HepG2 (cell line): ENCODE data around the gene DOCK11. TPM values are rescaled to one million over a fixed set of nuclear protein-coding genes. Genes with fewer than 3 reads are reported as not detected.
"Not testable (repeated sequence)": the region's sequence is repeated elsewhere in the genome, so short reads cannot be mapped to it uniquely, and the experiment has no call there.

Source experiments
- ATAC-seq: fragments of 200-7000 bp; cut with Tn5 transposase; 3 replicates; pipeline ENCODE4 v1.9.1; 2020; ENCODE audit warnings: mild to moderate bottlenecking, moderate library complexity
- BruUV-seq: library from RNA; stranded (reverse); fragments of 400-500 nt; replicated peaks from 2 replicates; lab custom pipeline; 2021; lab: Mats Ljungman, UMichigan
- CTCF ChIA-PET: fragments of 300-600 bp; formaldehyde crosslinking; extraction: SDS; loops from one replicate; lab custom pipeline; 2021; ENCODE audit warnings: low total read pairs, inconsistent platforms, low intra/inter-chr PET ratio; lab: Yijun Ruan, JAX
- POLR2A ChIA-PET: fragments of 350-600 bp; sonication (Branson Sonifier 250); formaldehyde crosslinking; loops from one replicate; lab custom pipeline; 2020; ENCODE audit warnings: antibody characterized with exemption, inconsistent platforms; lab: Yijun Ruan, JAX
- DNase-seq: peaks from one replicate; pipeline ENCODE4 v3.0.0-alpha.2; 2015; ENCODE audit warnings: low spot score
- FAIRE-seq: peaks from 3 replicates; lab custom pipeline; 2011; peaks lifted over from hg19 to GRCh38; lab: Jason Lieb, UNC
- H2AFZ ChIP-seq: one replicate; pipeline ENCODE4 v1.6.1; 2011; ENCODE audit warnings: low read length, inconsistent platforms
- H3K27ac ChIP-seq: fragments of 300-600 bp; 3 replicates; pipeline ENCODE4 v1.8.0; 2011; ENCODE audit warnings: mixed run types, mild to moderate bottlenecking, mixed read lengths, low read length, inconsistent platforms; ENCODE audit not compliant: insufficient read depth; ENCODE audit errors: extremely low read length
- H3K27me3 ChIP-seq, 2 experiments: fragments of 200-600 bp in 1 of 2; 2 replicates in 1 of 2; 3 replicates in 1 of 2; pipeline versions ENCODE4 v1.6.0 to v1.8.0; 2011; ENCODE audit warnings: low read length in 2 of 2, mild to moderate bottlenecking in 2 of 2, moderate library complexity in 2 of 2, inconsistent platforms in 1 of 2; ENCODE audit not compliant: insufficient read depth in 2 of 2, control insufficient read depth in 1 of 2
- H3K36me3 ChIP-seq, 2 experiments: fragments of 200-600 bp in 1 of 2; replicated peaks in 1 of 2; 2 replicates in 1 of 2; 3 replicates in 1 of 2; pipeline versions ENCODE4 v1.5.1 to v1.8.0; 2011; ENCODE audit warnings: low read length in 2 of 2, inconsistent platforms in 1 of 2; ENCODE audit not compliant: insufficient read depth in 2 of 2, control insufficient read depth in 1 of 2
- H3K4me1 ChIP-seq: 2 replicates; pipeline ENCODE4 v1.5.1; 2012; ENCODE audit warnings: low read length, inconsistent platforms; ENCODE audit not compliant: insufficient read depth
- H3K4me2 ChIP-seq: 2 replicates; pipeline ENCODE4 v1.6.0; 2011; ENCODE audit warnings: low read depth, low read length, inconsistent platforms
- H3K4me3 ChIP-seq, 3 experiments: fragments of 200-600 bp in 1 of 3; sonication (generic), shearing (Covaris generic) in 1 of 3; replicated peaks in 1 of 3; 2 replicates each; pipeline ENCODE4 v1.5.1; 2011 to 2016; ENCODE audit warnings: low read length in 3 of 3, inconsistent platforms in 2 of 3, low read depth in 2 of 3, mild to moderate bottlenecking in 2 of 3, control low read depth in 1 of 3, mixed read lengths in 1 of 3; ENCODE audit not compliant: insufficient read depth in 1 of 3
- H3K79me2 ChIP-seq: one replicate; pipeline ENCODE4 v1.6.1; 2011; ENCODE audit warnings: low read length, inconsistent platforms; ENCODE audit not compliant: insufficient read depth
- H3K9ac ChIP-seq: 2 replicates; pipeline ENCODE4 v1.6.0; 2011; ENCODE audit warnings: mild to moderate bottlenecking, low read depth, low read length, inconsistent platforms; ENCODE audit not compliant: insufficient read depth
- H3K9me3 ChIP-seq: 2 replicates; pipeline ENCODE4 v1.5.1; 2012; ENCODE audit warnings: mild to moderate bottlenecking, low read length
- H4K20me1 ChIP-seq: 2 replicates; pipeline ENCODE4 v1.6.0; 2011; ENCODE audit warnings: inconsistent platforms, mild to moderate bottlenecking, low read length, moderate library complexity; ENCODE audit not compliant: insufficient read depth
- DNMT1 ChIP-seq: sonication (generic); formaldehyde crosslinking; IDR thresholded peaks from 2 replicates; pipeline ENCODE4 v1.5.1; 2020; ENCODE audit warnings: mild to moderate bottlenecking, missing genetic modification reagents
- DNMT3B ChIP-seq: conservative IDR thresholded peaks from 2 replicates; pipeline ENCODE4 v1.6.1; 2016; ENCODE audit warnings: missing biosample characterization, control low read depth
- GFI1 ChIP-seq: sonication (generic); formaldehyde crosslinking; IDR thresholded peaks from 2 replicates; pipeline ENCODE4 v1.5.0; 2020; ENCODE audit warnings: missing genetic modification reagents, mild to moderate bottlenecking, borderline replicate concordance
- GTF2F1 ChIP-seq: fragments of 150-350 bp; IDR thresholded peaks from 2 replicates; pipeline ENCODE4 v1.6.1; 2014; ENCODE audit warnings: low read length
- ISL2 ChIP-seq: sonication (generic); formaldehyde crosslinking; IDR thresholded peaks from 2 replicates; pipeline ENCODE4 v1.5.0; 2020; ENCODE audit warnings: missing genetic modification reagents
- LCORL ChIP-seq, 2 experiments: fragments of 450-650 bp in 1 of 2; sonication (generic) in 1 of 2; formaldehyde crosslinking in 1 of 2; IDR thresholded peaks; 2 replicates each; pipeline versions ENCODE4 v1.5.0 to v1.6.1; 2017 to 2020; ENCODE audit warnings: antibody characterized with exemption in 1 of 2, missing genetic modification reagents in 1 of 2
- MAZ ChIP-seq, 2 experiments: sonication (generic) in 1 of 2; formaldehyde crosslinking in 1 of 2; IDR thresholded peaks; 2 replicates each; pipeline versions ENCODE4 v1.5.0 to v1.6.1; 2012 to 2020; ENCODE audit warnings: low read depth in 2 of 2, mild to moderate bottlenecking in 2 of 2, borderline replicate concordance in 1 of 2, improper control_type of control experiment in 1 of 2, low read length in 1 of 2, missing genetic modification reagents in 1 of 2, moderate library complexity in 1 of 2
- MBNL3 ChIP-seq: fragments of 250-450 bp; sonication (Bioruptor Pico); conservative IDR thresholded peaks from 2 replicates; pipeline ENCODE4 v1.8.0; 2022; ENCODE audit warnings: mild to moderate bottlenecking, inconsistent platforms
- PRMT3 ChIP-seq: sonication (generic); formaldehyde crosslinking; IDR thresholded peaks from 2 replicates; pipeline ENCODE4 v1.8.1; 2022; ENCODE audit warnings: low read depth, mild to moderate bottlenecking, moderate library complexity, missing genetic modification reagents, borderline replicate concordance
- RORA ChIP-seq: sonication (generic); formaldehyde crosslinking; IDR thresholded peaks from 2 replicates; pipeline ENCODE4 v1.5.0; 2020; ENCODE audit warnings: mild to moderate bottlenecking, missing genetic modification reagents, moderate library complexity
- TP53 ChIP-seq: sonication (generic); formaldehyde crosslinking; conservative IDR thresholded peaks from 2 replicates; pipeline ENCODE4 v1.4.0; 2020; ENCODE audit warnings: missing genetic modification reagents
- ZBTB7B ChIP-seq: sonication (generic); formaldehyde crosslinking; IDR thresholded peaks from 2 replicates; pipeline ENCODE4 v1.4.0; 2020; ENCODE audit warnings: missing genetic modification reagents
- ZNF546 ChIP-seq: sonication (generic); formaldehyde crosslinking; conservative IDR thresholded peaks from 2 replicates; pipeline ENCODE4 v1.8.1; 2023; ENCODE audit warnings: mild to moderate bottlenecking, missing genetic modification reagents
- ZNF7 ChIP-seq: IDR thresholded peaks from 2 replicates; pipeline ENCODE4 v1.6.1; 2016; ENCODE audit warnings: missing biosample characterization, missing genetic modification reagents
- ZSCAN22 ChIP-seq: sonication (generic); formaldehyde crosslinking; IDR thresholded peaks from 2 replicates; pipeline ENCODE4 v1.4.0; 2020; ENCODE audit warnings: mild to moderate bottlenecking, missing genetic modification reagents
- WGBS: methylation state at CpG from one replicate; pipeline ENCODE4 v1.1.6; 2017; ENCODE audit warnings: low lambda C conversion rate; 5-methylcytosine and 5-hydroxymethylcytosine counted together
- in situ Hi-C: cut with HindIII; loops from 2 replicates; pipeline ENCODE4 v1.10.0; 2017; ENCODE audit warnings: low pct_unique_long_range_greater_than_20kb; ENCODE audit not compliant: extremely low pct_ligation_motif_present
- intact Hi-C: fragments of 100-400 bp; cut with micrococcal nuclease; formaldehyde crosslinking; loops from one replicate; pipeline ENCODE4 v1.10.0; 2022; ENCODE audit not compliant: unreplicated experiment
- polyA plus RNA-seq, 8 experiments: library from polyadenylated mRNA; depleted of rRNA in 3 of 8; stranded (reverse) in 7 of 8; unstranded in 1 of 8; fragments of >200 nt; fragmentation: Illumina TruSeq in 4 of 8; extraction: Trizol in 4 of 8; gene quantifications; 2 replicates each; pipeline versions ENCODE4 v1.2.1 to v1.2.3, GENCODE V29; 2011 to 2016; ENCODE audit warnings: low read depth in 4 of 8, missing spikeins in 1 of 8, mixed read lengths in 1 of 8; ENCODE audit not compliant: insufficient read depth in 1 of 8
- total RNA-seq, 5 experiments: library from RNA; depleted of rRNA; stranded (reverse); fragments of >200 nt; fragmentation: Illumina TruSeq; extraction: Trizol; gene quantifications; 2 replicates each; pipeline ENCODE4 v1.2.3, GENCODE V29; 2016; ENCODE audit warnings: low read depth in 1 of 5
- TF ChIP-seq, protein P1 (sequence below): sonication (generic); formaldehyde crosslinking; IDR thresholded peaks from 2 replicates; pipeline ENCODE4 v1.8.0; 2022; ENCODE audit warnings: missing genetic modification reagents, mild to moderate bottlenecking, inconsistent platforms, borderline replicate concordance
- TF ChIP-seq, protein P2 (sequence below): sonication (generic); formaldehyde crosslinking; conservative IDR thresholded peaks from 2 replicates; pipeline ENCODE4 v1.8.1; 2023; ENCODE audit warnings: missing genetic modification reagents

The DOCK11 gene
- total and polyA plus RNA-seq, 2 of the 13 experiments (the other 11 are each of a cell fraction or from before 2014, with no cell fraction given): 0.02 to 0.12 TPM

DNA sequence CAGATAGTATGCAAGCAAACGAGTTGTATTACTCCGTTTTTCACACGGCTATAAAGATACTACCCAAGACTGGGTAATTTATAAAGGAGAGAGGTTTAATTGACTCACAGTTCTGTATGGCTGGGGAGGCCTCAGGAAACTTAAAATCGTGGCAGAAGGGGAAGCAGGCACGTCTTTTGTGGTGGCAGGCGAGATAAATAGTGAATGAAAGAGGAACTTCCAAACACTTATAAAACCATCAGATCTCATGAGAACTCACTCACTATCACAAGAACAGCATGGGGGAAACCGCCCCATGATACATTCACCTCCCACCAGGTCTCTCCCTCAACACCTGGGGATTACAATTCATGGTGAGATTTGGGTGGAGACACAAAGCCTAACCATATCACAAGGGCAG, 90.6 kb downstream of the DOCK11 start:
- BruUV-seq, DNase-seq, ATAC-seq, H3K27ac ChIP-seq, POLR2A ChIA-PET, H4K20me1 ChIP-seq, in situ Hi-C loops, H3K4me3 ChIP-seq, H3K9ac ChIP-seq, H3K36me3 ChIP-seq, H3K79me2 ChIP-seq, H3K4me1 ChIP-seq, H3K9me3 ChIP-seq, CTCF ChIA-PET, H2AFZ ChIP-seq, FAIRE-seq, H3K4me2 ChIP-seq, H3K27me3 ChIP-seq, intact Hi-C loops: not testable (repeated sequence)
- 25% methylated on average over 6 of the region's 7 CpGs for WGBS

DNA sequence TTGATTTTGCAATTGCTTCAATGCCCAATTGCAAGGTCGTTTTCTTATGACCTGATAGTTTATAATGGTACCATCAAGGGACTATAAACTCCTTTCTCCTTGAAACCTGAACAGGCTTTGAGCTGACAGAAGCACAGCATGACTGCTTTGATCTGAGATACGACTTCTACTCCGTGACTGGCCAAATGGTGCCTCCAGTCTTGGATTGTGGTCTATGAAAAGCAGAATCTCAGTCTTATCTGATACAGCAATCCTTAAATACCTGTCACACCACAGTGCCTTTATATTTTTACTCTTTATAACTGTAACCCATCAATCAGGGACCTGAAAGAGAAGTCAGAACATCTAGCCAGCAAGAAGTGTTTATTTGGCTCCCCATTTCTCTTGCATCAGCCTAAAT, 93.1 kb downstream of the DOCK11 start:
- no peaks in the 10 kb centered on the region for H3K36me3 ChIP-seq
- POLR2A ChIA-PET: no interaction called here
- in situ Hi-C loops (no loop called here), intact Hi-C loops (no loop called here)
- no peak overlapping the region for H3K4me3 ChIP-seq
- no peaks in the 10 kb centered on the region for H3K27me3 ChIP-seq
- H3K9me3 ChIP-seq: no peaks in the 10 kb centered on the region
- WGBS: 0% methylated on average over 1 of the region's 3 CpGs
- no peak overlapping the region for H3K27ac ChIP-seq
- DNase-seq: no peak
- H3K9ac ChIP-seq: no peak overlapping the region
- H2AFZ ChIP-seq: no peak overlapping the region
- ATAC-seq: no peak
- FAIRE-seq: no peak
- H3K4me1 ChIP-seq: no peaks in the 10 kb centered on the region
- H3K4me2 ChIP-seq: no peak overlapping the region
- no peaks in the 10 kb centered on the region for H4K20me1 ChIP-seq
- no peaks in the 10 kb centered on the region for H3K79me2 ChIP-seq
- CTCF ChIA-PET: no interaction called here
- BruUV-seq: no TSS peak
- TF ChIP-seq GFI1 (CRISPR knock-in tag): no peak
- no peak for TF ChIP-seq PRMT3
- TF ChIP-seq ZBTB7B (CRISPR knock-in tag): no peak
- TF ChIP-seq RORA (CRISPR knock-in tag): no peak
- no peak for TF ChIP-seq GTF2F1
- TF ChIP-seq MBNL3: no peak
- TF ChIP-seq MAZ (IDR thresholded peaks at IDR 0.05; ENCODE audit: borderline replicate concordance, low read depth, low read length): no peak
- TF ChIP-seq MAZ (CRISPR knock-in tag; IDR thresholded peaks at IDR 0.05; ENCODE audit: low read depth): no peak
- no peak for TF ChIP-seq ISL2 (CRISPR knock-in tag)
- no peak for TF ChIP-seq ZNF7
- TF ChIP-seq DNMT1 (CRISPR knock-in tag): no peak
- TF ChIP-seq, protein P1, sequence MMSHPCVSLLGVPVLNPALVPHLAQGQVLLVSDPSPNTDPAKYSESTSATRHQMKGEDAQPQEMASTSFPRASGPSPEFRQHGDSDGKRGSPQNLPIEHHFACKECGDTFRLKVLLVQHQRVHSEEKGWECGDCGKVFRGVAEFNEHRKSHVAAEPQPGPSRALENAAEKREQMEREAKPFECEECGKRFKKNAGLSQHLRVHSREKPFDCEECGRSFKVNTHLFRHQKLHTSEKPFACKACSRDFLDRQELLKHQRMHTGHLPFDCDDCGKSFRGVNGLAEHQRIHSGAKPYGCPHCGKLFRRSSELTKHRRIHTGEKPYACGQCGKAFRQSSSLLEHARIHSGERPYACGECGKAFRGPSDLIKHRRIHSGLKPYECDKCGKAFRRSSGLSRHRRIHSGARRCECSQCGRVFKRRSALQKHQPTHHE (CRISPR knock-in tag): no peak
- no peak for TF ChIP-seq ZSCAN22
- TF ChIP-seq DNMT3B (CRISPR knock-in tag): no peak
- TF ChIP-seq, protein P2, sequence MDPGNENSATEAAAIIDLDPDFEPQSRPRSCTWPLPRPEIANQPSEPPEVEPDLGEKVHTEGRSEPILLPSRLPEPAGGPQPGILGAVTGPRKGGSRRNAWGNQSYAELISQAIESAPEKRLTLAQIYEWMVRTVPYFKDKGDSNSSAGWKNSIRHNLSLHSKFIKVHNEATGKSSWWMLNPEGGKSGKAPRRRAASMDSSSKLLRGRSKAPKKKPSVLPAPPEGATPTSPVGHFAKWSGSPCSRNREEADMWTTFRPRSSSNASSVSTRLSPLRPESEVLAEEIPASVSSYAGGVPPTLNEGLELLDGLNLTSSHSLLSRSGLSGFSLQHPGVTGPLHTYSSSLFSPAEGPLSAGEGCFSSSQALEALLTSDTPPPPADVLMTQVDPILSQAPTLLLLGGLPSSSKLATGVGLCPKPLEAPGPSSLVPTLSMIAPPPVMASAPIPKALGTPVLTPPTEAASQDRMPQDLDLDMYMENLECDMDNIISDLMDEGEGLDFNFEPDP (CRISPR knock-in tag): no peak
- no peak for TF ChIP-seq LCORL (IDR thresholded peaks at IDR 0.05)
- no peak for TF ChIP-seq LCORL (CRISPR knock-in tag; IDR thresholded peaks at IDR 0.05)
- no peak for TF ChIP-seq ZNF546 (CRISPR knock-in tag)
- TF ChIP-seq TP53: no peak
